HG02763 (cell line): ENCODE measurements around the gene LYRM1.
"Not testable (repeated sequence)": the region's sequence is repeated elsewhere in the genome, so short reads cannot be mapped to it uniquely, and the experiment has no call there.

Experiments
- ATAC-seq: cut with Tn5 transposase; IDR thresholded peaks from one replicate; pipeline ENCODE4 v1.9.1; 2021; ENCODE audit warnings: mild to moderate bottlenecking, moderate library complexity; ENCODE audit not compliant: unreplicated experiment

The LYRM1 gene

GRCh38 chr16:20901436-20902112, 1.0 kb downstream of the LYRM1 start:
- ATAC-seq = no peak

DNA sequence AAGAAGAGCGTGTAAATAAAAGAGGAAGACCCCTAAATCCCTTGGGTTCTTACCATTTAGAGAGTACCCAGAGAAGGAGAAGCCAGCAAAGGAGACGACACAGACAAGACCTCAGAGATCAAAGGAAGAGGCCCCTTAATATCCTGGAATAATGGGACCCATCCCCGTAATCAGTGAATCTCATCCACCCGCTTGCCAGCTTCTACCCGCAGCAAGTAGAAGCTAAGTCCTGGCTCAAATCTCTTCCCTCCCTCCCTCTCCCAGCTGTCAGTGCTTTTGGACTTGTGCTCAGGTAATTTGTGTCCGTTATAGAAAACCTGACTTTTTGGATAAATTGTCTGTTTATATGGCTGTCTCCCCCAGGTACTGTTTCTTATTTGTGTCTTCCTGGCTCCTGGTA, 1.9 kb downstream of the LYRM1 start:
- ATAC-seq = no peak

GRCh38 chr16:20903116-20903898, 2.7 kb downstream of the LYRM1 start:
- no peak for ATAC-seq

DNA sequence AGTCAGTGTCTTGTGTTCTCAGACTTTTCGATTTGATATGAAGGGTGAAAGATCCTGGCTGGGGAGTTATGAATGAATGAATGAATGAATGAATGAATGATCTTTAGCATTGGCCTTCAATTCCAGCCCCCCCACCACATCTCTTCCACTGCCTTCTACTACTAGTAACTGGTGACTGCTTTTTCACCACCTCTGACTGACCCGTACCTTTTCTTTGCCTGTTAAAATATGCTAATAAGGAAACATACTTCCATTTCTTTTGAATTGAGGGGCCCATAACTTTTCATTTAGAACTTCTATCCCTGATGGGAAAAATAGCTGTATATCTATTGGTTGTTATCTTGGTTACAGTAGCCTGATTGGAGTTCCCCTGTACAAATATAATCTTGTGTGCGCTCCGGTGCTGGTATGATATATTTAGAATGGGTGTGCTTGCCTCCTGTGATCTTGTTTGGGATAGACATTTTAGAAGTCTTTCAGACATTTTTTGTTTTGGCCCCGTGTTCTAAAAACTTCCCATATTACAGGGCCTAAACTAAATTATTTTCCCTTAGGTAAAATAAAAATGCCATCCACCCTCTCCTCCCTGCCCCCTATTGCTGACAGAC, 3.4 kb downstream of the LYRM1 start:
- ATAC-seq = no peak

GRCh38 chr16:20904507-20905081, 4.0 kb downstream of the LYRM1 start:
- no peak for ATAC-seq

DNA sequence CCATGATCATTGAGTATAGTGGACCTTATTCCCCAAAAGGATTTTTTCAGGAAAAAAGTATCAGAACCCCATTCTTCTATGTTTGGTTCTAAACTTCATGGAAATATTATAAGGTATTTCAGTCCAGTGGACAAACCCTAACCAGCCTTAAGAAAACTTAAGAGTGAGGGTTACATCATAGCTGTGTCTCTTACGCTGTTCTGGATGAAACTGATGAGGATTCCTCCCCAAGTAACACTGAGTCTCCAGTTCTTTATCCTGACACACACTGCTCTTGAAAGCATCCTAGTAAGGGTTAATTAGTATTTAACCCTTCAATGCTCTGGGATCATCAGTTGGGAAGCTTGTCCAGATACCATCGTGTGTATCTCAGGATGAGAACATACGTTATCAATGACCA, 5.0 kb downstream of the LYRM1 start:
- ATAC-seq = no peak

- ATAC-seq = no peak
Measured at GRCh38 chr16:20906341-20907255, 6.0 kb downstream of the LYRM1 start.

GRCh38 chr16:20910781-20911321, 10.3 kb downstream of the LYRM1 start:
- ATAC-seq = no peak

DNA sequence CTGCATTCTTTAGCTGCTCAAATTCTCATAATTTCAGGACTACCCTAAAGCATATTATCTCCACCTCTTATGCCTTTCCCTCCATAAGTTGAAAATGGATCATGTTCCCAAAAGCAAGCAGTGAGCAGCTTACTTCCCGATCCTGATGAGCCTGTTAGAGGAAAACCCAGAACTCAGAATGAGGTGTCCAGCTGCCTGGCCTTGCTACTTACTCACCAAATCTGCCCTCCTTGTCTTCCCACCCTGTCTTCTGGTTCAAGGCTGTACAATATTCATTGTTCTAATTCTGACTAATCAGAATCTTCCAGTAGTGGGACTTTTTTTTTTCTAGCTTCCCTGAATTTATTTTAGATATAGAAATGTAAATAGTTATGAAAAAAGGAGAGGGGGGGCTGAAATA, 10.8 kb downstream of the LYRM1 start:
- ATAC-seq = no peak

DNA sequence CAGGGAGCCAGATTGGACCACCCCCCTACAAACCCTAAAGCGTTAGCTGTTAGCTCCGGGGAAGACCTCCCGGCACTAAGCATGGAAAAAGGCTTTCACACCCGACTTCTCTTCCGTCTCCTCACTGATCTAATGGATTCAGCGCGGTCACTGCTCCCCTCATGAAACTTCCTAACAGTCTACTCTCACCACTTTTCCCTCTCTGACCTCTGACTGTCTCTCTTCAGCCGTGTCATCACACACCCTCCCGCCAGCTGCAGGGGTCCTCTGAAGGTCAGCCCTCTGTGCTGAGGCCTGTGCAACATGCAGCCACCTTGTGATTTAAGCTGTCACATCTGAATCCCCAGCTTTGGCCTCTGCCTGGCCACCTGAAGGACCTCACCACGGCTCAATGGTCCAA, 15.7 kb downstream of the LYRM1 start:
- ATAC-seq = no peak

DNA sequence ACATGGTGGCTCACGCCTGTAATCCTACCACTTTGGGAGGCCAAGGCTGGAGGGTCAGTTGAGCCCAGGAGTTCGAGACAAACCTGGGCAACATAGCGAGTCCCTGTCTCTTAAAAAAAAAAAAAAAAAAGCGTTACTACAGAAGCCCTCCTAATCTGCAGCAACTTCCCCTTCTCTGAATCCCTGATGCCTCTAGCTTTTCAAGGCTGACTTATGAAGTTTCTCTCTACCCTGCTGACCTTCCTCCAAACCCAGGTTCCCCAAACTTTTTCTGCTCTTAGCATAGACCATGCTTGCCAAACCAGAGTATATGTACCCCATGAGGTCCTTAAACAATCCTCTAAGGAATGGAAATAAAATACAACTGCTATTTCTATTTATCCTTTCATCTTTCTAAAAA, 16.4 kb downstream of the LYRM1 start:
- ATAC-seq = no peak

DNA sequence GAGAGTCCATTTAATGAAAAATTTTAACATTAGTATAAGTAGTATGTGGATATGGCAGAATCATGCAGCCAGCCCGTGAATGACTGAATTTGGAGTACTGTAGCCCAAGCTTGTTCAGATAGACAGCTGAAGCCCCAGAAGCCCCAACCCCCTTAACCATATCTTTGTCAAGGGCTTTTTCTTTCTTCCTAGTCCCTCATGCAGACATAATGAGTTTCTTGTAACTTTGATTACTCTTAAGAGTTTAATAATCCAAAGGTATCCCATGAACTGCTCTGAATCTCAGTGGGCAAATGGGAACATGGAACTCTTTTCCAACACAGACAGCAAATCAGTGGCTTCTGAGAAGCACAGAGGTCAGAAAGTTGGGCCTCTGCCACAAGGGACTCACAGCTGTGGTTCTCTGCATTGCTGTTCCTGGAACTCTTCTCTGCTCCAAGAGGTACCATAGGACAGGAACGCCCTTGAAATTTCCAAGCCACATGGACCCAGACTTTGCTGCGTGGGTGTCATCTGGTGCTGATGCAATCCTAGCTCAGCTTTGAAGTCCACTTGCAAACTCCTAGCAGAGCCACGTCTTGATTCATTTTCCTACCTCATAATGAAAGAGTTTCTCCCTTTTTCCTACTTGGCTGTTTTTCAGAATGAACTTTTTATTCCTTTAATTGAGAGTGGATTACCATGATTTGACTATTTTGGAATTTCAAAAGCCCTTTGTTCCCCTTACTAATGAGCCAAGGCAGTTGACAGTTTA, 18.1 kb downstream of the LYRM1 start:
- no peak for ATAC-seq

- ATAC-seq = no peak
Measured at GRCh38 chr16:20920091-20920490, 19.5 kb downstream of the LYRM1 start.

DNA sequence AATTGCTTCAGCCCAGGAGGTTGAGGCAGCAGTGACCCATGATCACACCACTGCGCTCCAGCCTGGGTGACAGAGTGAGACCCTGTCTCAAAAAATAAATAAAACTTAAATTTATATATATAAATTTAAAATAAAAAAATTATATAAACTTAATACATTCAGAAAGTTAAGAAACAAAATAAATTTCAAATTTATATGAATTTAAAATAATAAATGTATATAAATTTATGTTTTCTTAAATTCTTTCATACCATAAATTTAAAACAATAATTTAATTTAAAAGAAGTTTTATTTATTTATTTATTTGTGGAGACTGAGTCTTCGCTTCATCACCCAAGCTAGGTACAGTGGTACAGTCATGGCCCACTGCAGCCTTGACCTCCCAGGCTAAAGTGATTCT, 20.2 kb downstream of the LYRM1 start:
- ATAC-seq = no peak

DNA sequence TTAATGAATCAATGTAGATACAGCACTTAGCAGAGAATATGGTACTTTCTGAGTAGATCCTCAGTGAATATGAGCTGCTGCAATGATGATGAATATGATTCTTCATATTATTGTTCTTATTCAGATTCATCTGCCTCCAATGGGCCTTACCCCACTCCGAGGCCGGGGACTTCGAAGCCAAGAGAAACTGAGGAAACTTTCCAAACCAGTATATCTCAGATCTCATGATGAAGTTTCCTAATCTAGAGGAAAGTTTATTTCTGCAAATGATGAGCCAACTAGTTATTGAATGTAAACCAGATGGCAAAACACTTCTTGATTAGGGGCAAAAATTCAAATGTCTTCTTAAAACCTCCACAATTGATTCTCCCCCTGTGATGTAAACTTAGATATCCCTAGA, 23.3 kb downstream of the LYRM1 start:
- no peak for ATAC-seq

DNA sequence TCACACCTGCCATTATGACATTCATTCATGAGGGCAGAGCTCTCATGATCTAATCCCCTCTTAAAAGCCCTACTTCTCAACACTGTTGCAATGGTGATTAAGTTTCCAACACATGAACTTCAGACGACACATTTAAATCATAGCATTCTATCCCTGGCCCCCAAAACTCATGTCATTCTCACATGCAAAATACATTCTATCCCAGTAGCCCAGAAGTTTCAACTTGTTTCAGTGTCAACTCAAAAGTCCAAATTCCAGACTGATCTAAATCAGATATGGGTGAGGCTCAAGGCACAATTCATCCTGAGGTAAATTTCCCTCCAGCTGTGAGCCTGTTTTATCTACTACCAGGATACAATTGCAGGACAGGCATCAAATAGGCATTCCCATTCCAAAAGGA, 25.2 kb downstream of the LYRM1 start:
- no peak for ATAC-seq

DNA sequence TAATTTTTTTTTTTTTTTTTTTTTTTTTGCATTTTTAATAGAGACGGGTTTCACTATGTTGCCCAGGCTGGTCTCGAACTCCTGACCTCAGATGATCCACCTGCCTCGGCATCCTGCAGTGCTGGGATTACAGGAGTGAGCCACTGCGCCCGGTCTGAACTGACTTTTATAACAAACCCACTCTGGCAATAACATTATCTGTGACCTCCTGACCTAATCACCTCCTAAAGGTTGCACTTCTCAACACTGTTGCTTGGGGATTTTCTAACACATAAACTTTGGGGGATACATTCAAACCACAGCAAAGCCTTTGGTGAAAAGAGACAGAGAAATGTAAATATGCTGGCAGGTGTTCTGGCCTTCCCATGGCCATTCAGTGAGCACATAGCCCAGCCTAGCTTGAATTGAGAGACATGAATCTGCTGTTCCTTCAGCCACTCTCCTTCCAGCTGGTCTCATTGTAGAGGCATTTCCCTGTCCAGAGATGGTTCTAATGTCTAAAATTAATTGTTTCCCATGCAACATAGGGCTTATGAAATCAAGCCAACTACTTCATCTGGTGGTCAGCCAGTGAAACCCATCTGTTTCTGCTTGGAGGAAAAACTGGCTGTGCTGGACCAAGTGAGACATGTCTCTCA, 28.3 kb downstream of the LYRM1 start:
- ATAC-seq = no peak

DNA sequence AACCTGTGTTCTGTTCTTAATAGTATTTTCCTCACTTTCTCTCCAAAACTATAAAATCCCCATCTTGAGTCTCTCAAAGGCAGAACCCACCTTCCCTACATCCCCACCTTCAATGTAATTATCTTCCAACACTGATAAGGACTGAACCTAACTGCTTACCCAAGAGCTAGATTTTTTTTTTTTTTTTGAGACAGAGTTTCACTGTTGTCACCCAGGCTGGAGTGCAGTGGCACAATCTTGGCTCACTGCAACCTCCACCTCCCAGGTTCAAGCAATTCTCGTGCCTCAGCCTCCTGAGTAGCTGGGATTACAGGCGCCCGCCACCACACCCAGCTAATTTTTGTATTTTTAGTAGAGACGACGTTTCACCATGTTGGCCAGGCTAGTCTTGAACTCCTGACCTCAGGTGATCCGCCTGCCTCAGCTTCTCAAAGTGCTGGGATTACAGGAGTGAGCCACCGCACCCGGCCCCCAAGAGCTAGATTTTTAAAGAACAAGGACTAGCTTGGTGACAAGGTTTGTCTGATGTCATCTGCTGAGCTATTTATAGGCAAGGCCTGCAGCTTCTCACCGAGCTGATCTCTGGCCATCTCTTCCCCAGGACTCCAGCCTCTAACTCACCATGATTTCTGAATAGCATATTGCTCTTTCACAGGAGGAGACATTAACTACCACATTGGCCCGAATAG, 29.2 kb downstream of the LYRM1 start:
- ATAC-seq = not testable (repeated sequence)

DNA sequence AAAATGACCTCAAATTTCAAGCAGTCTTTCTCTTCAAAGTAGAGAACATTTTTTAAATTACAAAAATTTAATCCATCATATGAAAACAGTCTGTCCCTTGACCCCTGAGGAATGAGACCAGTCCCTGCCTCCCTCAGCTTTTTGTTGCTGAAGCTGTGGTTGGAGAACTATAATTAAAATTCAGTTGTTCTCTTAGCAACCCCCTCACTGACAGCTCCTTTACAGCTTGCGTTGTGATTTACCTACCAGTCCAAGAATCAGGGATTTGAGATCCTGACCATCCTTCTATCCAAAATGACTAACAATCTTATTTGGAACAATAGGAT, 29.8 kb downstream of the LYRM1 start:
- no peak for ATAC-seq
